ENCODE measurements around the gene CP. TPM values are rescaled to one million over a fixed set of nuclear protein-coding genes. Genes with fewer than 3 reads are reported as not detected.

The CP gene
- total RNA-seq, 4 donors from 2014 or later = 7.2 to 35.8 (median 13.0) TPM

DNA sequence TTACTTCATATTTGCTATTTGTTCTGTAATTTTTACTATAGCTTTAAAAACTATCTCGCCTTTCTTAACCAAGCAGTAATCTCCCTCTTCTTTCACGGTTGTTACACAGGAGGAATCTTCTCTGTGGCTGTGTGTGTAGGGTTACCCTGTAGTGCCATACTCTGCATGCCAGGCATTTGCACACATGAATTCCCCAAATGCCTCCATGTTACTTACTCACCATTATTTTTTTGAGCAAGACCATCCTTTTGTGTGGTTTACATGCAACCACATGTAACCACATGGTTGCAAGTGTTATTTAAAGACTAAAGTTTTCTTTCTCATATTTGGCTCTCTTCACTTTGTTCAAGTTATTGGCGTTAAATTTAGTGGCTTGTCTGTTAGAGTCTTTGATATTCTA is 46.7 kb downstream of the CP start:
- DNase-seq (ENCODE audit: low spot score in 2 of 2) = no peak
- H3K4me3 ChIP-seq (ENCODE audit: low read depth, poor library complexity, severe bottlenecking) = no peak overlapping the region
- TF ChIP-seq POLR2A (IDR thresholded peaks at IDR 0.05) = no peak
- TF ChIP-seq, protein P1, sequence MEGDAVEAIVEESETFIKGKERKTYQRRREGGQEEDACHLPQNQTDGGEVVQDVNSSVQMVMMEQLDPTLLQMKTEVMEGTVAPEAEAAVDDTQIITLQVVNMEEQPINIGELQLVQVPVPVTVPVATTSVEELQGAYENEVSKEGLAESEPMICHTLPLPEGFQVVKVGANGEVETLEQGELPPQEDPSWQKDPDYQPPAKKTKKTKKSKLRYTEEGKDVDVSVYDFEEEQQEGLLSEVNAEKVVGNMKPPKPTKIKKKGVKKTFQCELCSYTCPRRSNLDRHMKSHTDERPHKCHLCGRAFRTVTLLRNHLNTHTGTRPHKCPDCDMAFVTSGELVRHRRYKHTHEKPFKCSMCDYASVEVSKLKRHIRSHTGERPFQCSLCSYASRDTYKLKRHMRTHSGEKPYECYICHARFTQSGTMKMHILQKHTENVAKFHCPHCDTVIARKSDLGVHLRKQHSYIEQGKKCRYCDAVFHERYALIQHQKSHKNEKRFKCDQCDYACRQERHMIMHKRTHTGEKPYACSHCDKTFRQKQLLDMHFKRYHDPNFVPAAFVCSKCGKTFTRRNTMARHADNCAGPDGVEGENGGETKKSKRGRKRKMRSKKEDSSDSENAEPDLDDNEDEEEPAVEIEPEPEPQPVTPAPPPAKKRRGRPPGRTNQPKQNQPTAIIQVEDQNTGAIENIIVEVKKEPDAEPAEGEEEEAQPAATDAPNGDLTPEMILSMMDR (IDR thresholded peaks at IDR 0.05) = no peak
- intact Hi-C loops (cut with DNase I; ENCODE audit: low total_unique reads) = no loop called here
- WGBS, 2 donors = 83 to 88% methylated on average over 3 of the region's 3 CpGs

DNA sequence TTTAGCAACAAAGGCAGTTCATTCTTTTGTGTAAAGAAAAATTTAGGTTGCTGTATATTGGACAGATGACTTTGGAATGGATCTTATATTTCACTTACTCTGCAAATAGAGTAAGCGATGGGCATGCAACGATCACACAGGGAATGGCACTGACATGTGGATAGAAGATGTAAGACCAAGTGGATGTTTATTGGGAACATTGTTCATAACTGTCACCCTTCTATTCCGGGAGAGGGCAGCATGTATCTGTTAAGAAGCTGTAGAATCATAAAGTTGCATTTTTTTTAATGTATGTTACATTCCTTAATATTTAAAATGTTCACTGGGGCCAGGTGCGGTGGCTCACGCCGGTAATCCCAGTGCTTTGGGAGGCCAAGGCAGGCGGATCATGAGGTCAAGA is 51.0 kb downstream of the CP start:
- TF ChIP-seq, protein P1 (IDR thresholded peaks at IDR 0.05) = no peak
- no peak for TF ChIP-seq POLR2A (IDR thresholded peaks at IDR 0.05)
- no peak overlapping the region for H3K4me3 ChIP-seq (ENCODE audit: low read depth, poor library complexity, severe bottlenecking)
- 92 to 97% methylated on average over 7 of the region's 7 CpGs for WGBS, 2 donors
- intact Hi-C loops (cut with DNase I; ENCODE audit: low total_unique reads) = no loop called here
- no peak for DNase-seq (ENCODE audit: low spot score in 2 of 2)

DNA sequence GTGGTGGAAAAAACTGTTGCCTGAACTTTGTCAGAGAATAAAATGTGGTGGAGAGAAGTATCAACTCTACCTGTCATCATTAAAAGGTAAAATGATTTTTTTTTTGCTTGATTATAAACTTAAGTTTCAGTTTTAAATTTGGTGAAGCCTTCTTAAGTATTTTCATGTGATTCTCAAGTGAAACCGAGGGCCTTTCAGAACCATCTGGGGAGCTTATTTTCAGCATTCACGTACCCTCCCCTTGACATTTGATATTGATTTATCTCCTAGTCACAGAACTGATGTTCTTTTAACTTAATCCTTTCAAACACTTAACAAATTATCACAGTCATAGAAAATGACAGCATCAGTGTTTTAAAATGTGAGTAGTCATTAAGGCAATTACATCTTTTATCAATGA is 53.7 kb downstream of the CP start:
- 64 to 72% methylated on average over 2 of the region's 2 CpGs for WGBS, 2 donors
- no peak overlapping the region for H3K4me3 ChIP-seq (ENCODE audit: low read depth, poor library complexity, severe bottlenecking)
- intact Hi-C loops (cut with DNase I; ENCODE audit: low total_unique reads) = no loop called here
- no peak for TF ChIP-seq POLR2A (IDR thresholded peaks at IDR 0.05)
- TF ChIP-seq, protein P1 (IDR thresholded peaks at IDR 0.05) = no peak
- DNase-seq (ENCODE audit: low spot score in 2 of 2) = no peak

DNA sequence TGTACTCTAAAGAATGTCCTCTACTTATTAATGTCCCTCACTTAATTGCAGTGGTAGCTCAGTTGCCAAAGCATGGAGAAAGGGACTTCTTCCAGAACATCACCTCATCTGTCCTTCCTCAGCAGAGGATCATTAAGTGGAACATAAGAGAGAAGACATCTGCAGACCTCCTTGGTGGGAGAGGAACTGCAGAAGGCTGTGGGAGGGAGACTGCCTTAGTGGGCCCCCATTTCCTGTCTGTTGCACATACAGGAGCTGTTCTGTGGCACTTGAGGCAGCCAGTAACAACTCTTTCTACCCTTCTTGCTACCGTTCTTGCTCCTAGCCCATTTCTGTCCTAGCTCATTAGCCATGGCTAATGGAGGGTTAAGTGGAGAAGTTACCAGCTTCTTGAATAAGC is 58.6 kb downstream of the CP start:
- WGBS, 2 donors = 64 to 80% methylated on average over 1 of the region's 1 CpG
- H3K4me3 ChIP-seq (ENCODE audit: low read depth, poor library complexity, severe bottlenecking) = no peak overlapping the region
- intact Hi-C loops (cut with DNase I; ENCODE audit: low total_unique reads) = no loop called here
- DNase-seq (ENCODE audit: low spot score in 2 of 2) = no peak
- TF ChIP-seq POLR2A (IDR thresholded peaks at IDR 0.05) = no peak
- TF ChIP-seq, protein P1 (IDR thresholded peaks at IDR 0.05) = no peak

DNA sequence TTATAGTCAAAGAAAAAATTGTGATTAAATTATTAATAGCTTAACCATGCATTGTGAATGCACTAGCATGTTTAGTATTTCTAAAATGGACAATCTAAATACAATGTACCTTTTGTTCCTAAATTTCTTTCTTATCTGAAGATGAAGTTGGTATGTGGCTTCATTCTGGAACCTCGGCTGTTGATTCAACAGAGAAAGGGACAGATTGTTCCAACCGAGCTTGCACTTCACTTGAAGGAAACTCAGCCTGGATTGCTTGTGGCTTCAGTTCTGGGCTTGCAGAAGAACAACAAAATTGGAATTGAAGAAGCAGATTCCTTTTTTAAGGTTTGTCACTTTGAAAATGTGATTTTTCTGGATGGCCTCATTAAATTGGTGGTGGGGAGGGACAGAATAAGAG is 59.6 kb downstream of the CP start:
- TF ChIP-seq, protein P1 (IDR thresholded peaks at IDR 0.05) = no peak
- no peak for TF ChIP-seq POLR2A (IDR thresholded peaks at IDR 0.05)
- intact Hi-C loops (cut with DNase I; ENCODE audit: low total_unique reads) = no loop called here
- no peak for DNase-seq (ENCODE audit: low spot score in 2 of 2)
- no peak overlapping the region for H3K4me3 ChIP-seq (ENCODE audit: low read depth, poor library complexity, severe bottlenecking)
- 93 to 95% methylated on average over 2 of the region's 2 CpGs for WGBS, 2 donors

DNA sequence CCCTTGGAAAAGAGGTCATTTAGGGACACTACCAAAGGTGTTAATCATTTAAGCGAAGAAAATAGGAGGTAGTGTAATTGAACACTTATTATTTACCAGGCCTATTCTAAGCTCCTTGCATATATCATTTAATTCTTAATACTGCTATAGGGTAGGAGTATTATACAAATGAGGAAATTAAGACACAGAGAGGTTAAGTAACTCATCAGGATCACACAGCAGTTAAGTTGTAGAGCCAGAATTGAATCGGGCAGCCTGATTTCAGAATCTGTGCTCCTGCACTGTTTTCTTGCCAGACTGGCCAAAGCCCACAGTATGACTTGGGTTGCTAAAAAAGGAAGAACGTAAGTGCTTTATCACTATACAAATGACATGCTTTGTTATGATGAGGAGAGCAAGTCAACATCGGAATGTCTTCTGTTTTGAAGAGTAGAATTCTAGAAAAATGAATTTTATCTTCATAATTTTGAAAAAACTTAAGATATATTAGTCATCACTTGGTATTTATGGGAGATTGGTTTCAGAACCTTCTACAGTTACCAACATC is 60.8 kb downstream of the CP start:
- intact Hi-C loops (cut with DNase I; ENCODE audit: low total_unique reads) = no loop called here
- DNase-seq (ENCODE audit: low spot score in 2 of 2) = no peak
- 95 to 97% methylated on average over 4 of the region's 4 CpGs for WGBS, 2 donors
- no peak for TF ChIP-seq POLR2A (IDR thresholded peaks at IDR 0.05)
- TF ChIP-seq, protein P1 (IDR thresholded peaks at IDR 0.05) = no peak
- H3K4me3 ChIP-seq (ENCODE audit: low read depth, poor library complexity, severe bottlenecking) = no peak overlapping the region

Measured in lower leg skin (tissue), 4 donors.